Stimulated activated CD4-positive, alpha-beta T cell treated with anti-CD3 and anti-CD28 coated beads, Interleukin-15, amount 100 ng/mL, for 48 hours (primary cell): ENCODE measurements around the gene THSD7A.

Source experiments
- DNase-seq, 2 donors: peaks; one replicate each; pipeline ENCODE4 v3.0.0-alpha.2; 2020; ENCODE audit warnings: low read depth in 2 of 2

The THSD7A gene

DNA sequence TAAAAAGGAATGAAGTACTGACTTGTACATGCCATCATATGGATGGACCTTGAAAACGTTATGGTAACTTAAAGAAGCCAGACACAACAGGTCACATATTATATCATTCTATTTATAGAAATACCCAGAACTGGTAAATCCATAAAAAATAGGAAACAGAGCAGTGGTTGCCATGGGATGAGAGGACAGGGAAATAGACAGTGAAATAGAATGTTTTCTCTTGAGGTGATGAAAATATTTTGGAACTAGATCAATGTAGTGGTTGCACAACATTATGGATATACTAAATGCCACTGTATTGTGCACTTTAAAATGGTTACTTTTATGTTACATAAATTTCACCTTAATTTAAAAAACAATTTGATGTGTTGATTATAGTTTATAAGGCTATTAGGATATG lies 318.5 kb downstream of the THSD7A start:
- DNase-seq, result no peak

DNA sequence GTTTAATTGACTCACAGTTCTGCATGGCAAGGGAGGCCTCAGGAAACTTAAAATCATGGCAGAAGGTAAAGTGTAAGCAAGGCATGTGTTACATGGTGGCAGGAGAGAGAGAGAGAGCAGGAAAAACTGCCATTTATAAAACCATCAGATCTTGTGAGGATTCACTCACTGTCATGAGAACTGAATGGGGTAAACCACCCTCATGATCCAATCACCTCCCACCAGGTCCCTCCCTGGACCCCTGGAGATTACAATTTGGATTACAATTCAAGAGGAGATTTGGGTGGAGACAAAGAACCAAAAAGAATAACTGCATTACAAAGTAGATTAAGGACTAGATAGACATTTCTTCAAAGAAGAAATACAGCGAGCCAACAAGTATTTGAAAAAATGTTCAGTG lies 324.1 kb downstream of the THSD7A start:
- DNase-seq, result no peak

DNA sequence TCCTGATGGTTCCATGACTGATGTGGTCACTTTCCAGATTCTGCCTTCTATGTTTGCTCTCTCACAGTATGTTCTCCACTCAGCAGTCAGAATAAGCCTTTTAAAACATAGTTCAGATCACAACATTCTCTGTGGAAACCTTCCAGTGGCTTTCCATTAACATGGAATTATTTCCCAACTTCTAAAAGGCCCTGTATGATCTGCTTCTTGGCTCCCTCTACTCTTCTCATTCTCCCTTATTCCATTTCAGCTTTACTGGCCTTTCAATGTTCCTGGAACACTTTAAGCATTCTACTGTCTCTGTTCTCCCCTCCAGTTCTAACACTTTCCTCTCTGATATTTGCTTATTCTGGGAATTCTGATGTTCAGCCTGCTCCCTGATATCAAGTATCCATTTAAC lies 325.6 kb downstream of the THSD7A start:
- no peak for DNase-seq

DNA sequence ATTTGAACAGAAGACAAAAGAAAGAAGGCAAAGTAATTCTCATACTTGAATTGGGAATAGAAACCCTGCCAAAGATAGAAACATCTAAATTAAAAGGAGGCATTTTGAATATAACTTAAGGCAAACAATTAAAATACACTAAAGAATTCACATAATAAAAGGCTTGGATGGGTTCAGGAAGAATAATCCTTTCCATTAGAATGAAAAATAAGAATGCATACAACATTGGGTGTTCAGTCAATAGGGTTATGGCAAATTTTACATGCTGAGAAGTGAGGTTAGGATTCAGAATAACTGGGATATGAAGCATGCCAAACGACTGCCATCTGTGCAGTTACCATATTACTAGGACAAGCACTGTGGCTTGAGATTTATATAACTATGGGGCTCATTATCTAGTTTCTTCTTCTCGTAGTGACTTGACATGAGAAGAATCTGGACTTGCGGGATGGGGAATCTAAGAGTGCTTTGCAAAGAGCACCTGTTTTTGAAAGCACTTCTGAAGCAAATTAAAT lies 326.5 kb downstream of the THSD7A start:
- DNase-seq, result no peak

DNA sequence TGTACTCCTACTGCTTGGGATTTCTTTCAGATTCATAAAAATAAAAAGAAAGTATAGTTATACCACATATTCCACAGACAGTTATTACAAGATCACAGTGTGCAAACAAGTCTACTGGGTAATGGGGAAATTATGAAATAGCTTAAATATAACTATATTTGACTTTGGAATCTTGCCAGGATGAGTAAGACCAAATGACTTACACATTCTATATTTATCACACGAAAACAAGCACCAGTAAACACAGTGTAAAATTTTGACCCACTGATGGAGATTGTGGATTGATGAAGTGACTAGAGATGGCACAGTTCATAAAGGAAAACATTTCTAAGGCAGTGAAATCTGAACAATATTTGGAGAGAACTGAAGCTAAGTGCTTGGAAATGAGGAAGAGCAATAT lies 339.7 kb downstream of the THSD7A start:
- DNase-seq, result no peak

DNA sequence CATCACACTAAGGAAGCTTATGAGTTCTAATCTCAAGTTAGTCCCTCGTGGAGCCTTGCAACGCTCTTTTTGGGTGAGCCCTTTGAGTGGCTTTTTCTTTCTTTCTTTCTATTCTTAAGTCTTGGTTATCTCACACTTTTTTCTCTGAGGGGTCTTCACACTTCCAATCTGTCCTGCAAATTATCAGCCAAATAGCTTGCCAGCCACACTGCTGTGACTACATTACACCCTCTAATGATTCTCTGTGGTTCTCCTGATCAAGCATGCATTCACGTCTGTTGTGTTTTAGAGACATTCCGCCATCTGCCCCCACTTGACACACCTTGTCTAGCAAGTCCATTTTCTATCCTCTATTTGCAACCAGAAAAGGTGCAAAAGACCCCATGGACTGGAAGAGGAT lies 340.2 kb downstream of the THSD7A start:
- no peak for DNase-seq

DNA sequence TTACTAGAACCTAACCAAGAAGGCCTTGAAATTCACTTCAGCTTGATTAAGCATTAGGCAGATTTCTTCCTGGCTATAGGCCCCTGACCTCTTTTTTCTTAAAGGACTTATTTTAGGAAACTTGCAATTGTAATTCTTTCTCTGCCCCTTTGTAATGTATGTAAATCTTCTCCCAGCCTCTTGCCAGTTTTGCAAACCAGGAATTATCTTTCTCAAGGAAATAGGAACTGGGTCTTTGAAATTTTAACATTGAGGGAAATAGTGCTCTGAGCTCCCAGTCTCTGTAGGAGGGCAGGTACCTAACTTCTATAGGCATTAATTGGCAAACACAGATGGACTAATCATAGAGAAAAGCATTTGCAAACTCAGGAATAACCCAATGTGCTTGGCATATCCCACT lies 342.7 kb downstream of the THSD7A start:
- no peak for DNase-seq

DNA sequence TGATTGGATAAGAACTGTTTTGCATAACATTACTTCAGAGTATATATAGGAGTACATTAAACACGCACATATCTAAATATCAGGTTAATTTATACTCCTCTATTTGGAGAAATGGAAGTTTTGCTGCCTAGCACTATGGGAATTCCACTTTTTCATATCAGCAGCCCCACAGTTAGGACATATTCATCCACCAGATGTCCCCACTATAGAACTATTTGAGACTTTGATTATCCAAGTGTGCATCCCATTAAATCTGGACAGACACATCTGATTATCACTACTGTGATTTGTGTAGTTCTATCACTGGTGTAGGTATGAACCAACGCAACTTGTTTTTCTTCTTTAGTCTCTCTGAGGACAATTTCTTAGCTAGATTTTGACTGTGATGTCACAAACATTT lies 345.7 kb downstream of the THSD7A start:
- DNase-seq, result no peak

DNA sequence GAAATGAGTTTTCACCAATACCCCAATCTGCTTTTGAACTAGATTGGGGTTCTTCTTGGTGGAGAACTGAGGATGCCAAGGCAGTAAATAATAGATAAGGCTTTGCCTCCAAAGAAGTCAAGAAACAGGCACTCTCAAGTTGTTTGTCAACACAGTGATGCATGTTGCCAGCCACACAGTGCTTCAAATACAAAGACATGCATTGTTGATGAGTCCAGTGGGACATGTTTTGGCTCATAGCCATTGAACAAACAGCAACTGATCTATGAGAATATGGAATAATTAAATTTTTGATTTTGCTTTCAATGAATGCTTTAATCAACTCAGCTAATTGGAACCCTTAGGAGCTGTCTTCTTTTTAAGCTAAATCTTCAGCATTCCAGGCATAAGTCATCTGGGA lies 346.4 kb downstream of the THSD7A start:
- DNase-seq, result no peak

DNA sequence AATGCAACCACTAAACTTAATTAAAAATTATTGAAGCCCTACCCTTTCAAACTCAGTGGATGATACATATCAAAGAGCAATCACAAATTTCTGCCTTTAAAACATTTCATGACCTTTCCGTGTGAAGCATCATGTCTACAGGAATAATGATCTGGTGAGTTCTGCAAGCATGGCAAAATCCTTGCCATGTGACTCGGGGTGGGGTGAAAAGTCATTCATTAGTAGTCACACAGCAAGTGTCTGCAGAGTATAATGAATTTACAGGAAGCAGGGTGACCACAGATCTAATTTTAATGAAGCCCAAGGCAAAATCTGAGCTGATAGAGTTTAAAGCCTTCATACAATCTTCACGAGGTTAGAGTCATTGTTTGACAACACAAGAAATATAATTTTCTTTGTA lies 351.9 kb downstream of the THSD7A start:
- DNase-seq, result no peak

DNA sequence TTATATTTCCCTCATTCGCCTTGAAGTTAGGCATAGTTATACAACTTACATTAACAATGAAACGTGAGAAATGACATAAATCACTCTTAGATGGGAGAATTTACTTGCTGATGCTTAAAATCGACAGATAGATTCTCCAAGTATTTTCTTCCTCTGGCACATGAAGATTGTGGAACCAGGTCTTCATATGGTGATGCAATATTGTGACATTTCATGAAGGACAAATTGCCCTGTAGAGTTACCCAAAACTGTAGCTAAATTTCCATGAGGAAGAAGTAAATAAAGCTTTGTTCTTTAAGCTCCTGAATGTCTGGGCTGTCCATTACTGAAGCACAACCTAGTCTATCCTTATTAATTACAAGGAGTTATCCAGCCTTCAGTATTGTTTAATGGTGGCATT lies 353.1 kb downstream of the THSD7A start:
- no peak for DNase-seq

DNA sequence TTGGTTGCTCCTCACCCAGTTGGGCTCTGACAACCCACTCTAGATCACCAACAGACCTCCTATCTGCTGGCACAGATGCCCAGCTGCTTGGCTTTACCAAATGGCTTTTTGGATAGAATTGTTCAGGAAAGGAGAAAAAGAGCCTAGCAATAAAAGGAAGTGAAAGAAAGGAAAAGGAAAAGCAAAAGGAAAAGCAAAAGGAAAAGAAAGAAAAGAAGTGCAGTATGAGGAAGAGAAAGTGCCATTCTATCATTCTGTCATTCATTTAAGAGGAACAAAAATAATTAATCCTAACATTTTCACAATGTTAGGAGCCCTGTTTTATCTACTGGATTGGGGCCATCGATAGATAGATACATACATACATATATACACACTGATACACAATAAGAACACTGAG lies 353.6 kb downstream of the THSD7A start:
- no peak for DNase-seq

DNA sequence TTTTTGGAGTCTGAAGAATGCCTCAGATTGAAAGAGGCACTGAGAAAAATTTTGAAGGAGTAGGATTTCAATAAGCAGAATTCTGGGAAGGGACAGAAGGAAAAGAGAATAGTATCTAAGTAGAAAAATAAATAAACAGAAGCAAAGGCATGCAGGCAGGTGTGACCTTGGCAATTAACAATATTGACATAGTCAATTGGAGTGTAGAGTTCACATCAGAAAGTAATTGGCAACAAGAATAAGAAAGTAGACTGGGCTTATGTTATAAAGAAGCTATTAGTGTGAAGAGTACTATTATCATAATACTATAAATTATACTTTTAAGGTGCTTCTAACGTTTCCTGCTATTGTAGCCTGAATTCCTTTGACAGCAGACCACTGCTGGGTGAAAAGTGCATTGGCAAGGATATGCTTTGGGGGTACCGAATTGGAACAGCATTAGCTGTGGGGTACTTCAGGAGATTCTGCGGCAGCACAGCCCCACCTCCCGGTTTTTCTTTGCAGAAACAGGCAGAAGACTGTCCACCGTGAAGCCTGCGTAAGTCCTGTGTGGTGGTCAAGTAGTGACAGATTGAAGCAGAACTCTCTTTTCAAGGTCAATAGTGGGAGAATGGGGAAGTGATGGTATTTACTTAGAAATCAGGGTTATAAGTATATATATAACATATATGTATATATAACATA lies 357.0 kb downstream of the THSD7A start:
- DNase-seq, result no peak

DNA sequence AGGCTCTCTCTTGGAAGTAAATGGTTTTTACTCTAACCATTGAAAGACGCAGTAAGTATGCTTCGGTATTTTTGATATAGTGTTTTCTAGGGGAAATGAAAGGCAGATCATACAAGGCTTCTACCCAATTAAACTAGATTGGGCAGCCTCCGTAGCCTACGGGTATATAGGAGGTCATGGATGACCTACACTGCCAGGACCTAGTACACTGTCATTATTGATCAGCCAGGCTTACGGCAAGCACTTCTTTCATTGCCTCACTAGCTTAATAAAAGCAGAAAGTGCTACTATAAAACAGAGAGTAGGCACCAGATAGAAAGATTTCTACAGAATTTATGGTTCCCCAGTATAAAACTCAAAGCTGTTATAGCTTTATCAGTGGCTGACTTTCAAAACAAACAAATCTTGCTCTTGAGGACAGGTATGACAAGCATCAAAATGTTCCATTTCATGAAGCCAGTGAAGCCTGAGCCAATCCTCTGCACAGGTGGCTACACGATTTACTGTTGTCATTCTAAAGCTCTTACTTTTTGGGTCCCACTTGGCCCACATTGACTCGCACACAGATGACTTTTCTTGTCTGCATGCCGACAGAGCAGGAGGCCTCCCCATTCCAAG lies 358.1 kb downstream of the THSD7A start:
- no peak for DNase-seq

DNA sequence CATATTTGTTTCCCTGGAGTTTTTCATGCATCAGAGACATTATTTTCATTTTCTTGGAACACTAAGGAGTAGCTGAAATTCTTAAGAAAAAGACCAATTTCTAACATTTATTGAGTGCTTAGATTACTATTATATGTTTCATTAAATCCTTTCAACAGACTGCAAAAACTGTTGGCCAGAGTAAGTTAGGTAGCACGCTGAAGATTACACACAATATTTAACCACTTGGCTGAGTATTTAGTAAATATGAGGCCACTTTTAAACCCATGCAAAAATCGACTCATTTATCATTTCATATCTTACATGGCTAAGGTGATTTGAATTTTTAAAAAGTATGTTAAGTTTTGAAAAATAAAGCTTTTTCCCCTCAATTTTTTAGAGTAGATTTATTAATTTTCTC lies 358.8 kb downstream of the THSD7A start:
- no peak for DNase-seq

DNA sequence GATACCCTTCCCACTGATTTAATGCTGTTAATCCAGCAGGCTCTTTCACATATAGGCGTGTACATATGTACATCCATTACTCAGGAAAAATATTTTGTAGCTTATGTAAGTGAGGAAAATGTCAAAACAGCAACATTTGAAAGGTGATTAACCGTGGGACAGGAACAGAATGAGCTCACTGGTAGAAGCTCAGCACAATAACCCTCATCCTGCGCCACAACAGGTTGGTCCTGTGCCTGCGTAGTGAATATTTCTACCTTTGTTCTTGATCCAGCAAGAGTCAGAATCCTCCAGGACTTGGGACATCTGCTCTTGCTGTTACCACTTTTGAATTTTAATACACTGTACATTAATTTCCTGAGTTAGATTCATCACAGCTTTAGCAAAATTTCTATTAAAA lies 359.4 kb downstream of the THSD7A start:
- DNase-seq, result no peak

DNA sequence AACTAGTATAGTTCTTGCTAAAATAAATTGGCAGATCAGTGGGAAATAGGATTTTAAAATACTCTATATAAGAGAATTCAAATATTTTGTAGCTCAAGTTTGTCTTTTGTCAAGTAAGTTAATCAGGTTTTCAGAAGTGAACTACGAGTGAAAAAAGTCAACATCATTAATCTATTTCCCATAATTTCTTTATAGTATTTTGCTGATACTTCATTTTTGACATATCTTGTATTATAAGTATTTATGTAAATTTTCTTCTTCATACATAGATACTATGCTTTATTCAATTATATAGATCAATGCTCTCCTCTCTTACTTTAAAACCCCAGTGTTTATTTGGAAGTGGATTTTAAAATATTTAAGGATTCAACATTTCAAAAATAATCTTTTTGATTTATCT lies 360.7 kb downstream of the THSD7A start:
- no peak for DNase-seq

DNA sequence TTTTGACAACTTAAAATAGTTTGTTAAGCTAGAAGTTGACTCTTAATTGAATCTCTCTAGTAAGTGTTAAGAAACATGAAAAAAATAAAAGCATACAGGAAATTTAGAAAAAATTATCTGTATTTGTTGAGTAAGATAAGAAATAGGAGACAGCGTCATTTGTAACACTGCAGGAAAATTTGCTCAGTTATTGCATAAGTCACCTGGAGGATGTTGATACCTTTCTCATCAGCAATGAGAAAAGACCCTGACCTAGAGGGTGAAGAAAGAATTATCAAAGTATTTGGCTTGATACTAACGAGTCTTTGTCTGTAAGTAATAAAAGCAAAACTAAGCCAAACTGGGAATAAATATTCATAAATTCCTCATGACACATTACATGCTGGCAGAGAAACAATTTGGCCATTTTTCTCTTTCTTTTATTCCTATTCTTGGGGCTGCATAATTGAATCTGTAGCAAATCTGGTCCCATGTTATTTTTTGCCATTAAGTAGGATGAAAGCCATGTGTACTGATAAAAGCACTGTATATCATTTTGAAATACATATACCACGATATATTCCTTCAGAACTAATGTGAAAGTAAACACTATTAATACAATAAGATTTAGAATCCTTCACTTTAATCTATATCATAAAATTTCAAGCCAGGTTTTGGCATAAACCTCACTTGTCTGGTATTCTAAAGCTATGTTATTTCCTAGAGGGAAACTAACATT lies 362.8 kb downstream of the THSD7A start:
- DNase-seq, result no peak

DNA sequence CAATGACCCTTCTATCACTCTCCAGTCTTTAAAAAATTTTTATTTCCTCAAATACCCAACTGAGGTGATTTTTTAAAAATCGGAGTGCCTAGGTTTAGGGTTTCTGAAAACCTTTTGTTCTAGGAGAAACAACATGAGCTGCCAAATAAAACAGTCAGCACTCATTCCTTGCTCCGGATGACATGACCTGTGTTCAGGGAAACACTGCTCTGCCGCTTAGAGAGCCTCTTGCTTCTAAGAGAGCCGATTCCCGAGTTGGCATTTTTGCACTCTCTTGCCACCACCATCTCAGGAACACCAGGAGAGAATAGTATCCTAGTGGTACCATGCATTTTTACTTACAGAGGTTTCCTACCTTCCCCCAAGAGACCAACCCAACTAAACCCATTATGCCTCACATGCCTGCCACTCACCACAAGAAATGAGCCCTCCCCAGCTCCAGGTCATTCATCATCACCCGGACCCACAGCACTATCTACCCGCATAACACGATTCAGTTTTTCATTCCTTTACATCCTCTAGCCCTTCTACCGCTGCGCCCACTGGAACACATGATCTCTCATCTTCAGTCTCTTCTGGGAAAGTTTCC lies 365.4 kb downstream of the THSD7A start:
- no peak for DNase-seq

DNA sequence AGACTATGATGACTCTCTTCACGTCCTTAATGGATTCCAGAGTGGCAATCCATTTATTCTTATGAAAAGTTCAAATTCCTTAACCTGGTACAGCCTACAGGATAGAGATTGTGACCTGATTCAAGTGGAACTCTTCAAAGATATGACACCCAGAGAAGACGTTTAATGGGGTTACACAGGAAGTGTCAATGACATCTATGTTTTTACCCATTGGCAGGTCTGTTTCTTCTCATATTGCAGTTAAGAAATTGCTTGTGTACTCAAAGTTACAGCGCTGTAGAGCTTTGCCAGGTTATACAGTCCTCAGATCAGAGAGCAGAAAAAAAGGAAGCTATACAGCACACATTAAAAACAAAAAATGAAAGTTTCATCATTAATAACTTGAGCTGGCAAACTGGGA lies 367.4 kb downstream of the THSD7A start:
- DNase-seq, result no peak

DNA sequence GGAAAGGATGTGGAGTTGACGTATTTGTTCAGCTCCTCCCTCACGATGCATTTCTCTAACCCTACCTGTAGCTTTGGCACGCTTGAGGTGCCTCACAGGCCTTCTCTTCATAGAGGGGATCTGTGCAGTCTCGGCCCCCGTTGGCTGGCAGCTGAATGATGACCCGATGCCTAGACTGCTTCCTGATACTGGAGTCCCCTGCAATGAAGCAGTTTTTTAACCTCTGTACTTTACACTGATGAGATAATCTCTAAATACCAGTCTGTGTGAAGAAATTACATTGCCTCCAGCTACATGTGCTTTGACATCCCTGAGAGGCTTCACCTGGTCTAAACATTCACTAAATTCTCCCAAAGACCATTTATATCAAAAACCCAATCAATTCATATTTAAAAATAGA lies 370.1 kb downstream of the THSD7A start:
- DNase-seq, result no peak

DNA sequence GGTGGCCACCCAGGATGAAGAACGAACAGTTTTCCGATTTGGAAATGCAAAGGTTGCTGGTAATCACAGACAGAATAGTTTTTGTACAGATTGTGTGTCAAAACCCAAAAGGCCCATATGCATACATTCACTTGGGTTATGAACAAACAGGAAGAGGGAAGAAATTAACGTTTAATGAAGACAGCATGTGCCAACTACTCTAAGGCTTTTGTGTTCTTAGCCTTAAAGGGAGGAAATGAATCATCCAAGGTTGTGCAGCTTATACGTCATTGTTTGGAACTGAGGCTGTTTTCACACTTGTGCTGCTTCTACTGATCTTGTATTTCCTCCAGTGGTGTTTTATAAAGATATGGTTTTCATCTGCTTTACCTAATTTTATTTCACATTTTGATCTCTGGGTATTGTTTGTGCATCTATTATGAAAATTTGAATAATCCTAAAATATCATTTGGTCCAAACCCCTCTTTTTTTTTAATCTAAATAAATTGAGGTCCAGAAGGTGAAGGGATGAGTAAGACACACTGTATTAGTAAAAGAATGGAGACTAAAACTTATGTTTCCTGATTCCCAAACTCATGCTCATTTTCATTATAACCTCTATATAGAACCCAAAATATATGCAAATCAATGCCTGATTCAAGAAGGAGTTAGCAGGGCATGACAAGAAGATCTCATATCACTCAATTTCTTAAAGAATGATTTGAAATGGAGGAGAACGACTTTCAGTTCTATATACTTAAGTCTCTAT lies 373.1 kb downstream of the THSD7A start:
- no peak for DNase-seq
